Measurements from ENCODE around the gene BICD1.

The BICD1 gene

DNA sequence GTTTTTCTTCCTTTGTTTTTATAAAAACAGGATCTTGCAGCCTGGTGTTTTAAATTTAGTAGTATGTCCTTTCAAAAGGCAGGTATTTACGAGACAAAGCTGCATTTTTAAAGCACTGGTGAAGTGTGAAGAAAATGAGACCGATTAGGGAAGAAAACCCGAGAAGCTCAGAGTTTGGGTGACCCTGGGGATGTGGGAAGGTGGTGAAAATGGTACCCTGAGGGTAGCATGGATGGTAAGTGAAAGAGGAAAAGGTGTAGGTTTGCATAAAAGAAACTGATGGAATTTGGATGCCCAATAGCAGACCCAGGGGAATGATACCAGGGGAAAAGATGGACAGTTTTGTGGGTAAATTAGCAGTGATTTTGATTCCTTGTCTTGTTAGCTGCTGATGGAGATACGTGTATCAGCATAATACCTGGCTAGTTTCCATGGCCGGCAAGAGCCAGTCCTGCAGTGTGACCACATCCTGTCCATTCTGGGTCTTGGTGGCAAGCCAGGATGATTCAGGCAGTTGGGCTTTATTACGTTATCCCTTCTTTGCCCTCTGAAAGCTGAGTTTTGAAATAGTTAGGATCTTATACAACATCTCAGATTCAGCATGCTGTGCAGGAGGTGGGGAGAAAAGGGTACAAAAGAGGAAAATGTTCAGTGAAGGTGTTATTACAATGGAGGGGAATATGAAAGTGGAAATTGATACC is 8.9 kb downstream of the BICD1 start:
- TF ChIP-seq GATA3 (IDR thresholded peaks at IDR 0.05; ENCODE audit: low read depth, low read length) (no peak), GATA2 (IDR thresholded peaks at IDR 0.05; ENCODE audit: low read depth, low read length) (no peak)

DNA sequence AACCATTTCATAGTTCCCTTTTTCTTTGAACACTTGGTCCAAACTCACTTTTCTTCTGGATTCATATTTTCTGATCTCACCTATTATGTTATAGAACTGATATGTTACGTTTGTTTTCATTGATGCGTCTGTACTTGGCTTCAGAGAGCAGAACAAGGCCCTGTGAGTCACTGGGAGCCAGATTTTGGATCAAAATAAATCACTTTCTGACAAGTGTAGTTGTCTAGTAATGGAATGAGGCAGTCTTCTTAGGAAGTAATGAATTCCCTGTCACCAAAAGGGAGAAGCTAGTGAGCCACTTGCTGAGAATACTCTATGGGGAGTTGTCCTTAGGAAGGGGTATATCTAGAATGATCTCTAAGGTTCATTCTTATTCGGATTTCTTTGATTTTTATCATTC is 10.2 kb downstream of the BICD1 start:
- TF ChIP-seq GATA2 (IDR thresholded peaks at IDR 0.05; ENCODE audit: low read depth, low read length): no peak
- no peak for TF ChIP-seq GATA3 (IDR thresholded peaks at IDR 0.05; ENCODE audit: low read depth, low read length)

DNA sequence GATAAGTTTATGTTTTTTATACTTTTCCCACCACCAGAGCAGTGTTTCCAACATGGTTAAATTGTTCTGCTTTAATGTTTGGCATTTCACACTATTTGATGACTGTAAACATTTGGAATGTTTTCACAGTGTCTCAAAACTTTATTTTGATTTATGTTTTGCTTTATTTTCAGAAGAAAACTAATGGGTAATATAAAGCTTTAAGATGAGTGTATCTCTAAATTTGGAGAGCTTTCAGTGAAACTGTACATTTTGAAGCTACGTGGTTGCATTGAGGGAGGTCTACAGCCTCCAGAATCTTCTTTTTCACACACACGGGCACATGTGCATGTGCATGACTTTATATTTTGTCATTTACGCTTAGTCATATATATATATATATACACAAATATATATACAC is 10.7 kb downstream of the BICD1 start:
- no peak for TF ChIP-seq GATA2 (IDR thresholded peaks at IDR 0.05; ENCODE audit: low read depth, low read length)
- TF ChIP-seq GATA3 (IDR thresholded peaks at IDR 0.05; ENCODE audit: low read depth, low read length): no peak

DNA sequence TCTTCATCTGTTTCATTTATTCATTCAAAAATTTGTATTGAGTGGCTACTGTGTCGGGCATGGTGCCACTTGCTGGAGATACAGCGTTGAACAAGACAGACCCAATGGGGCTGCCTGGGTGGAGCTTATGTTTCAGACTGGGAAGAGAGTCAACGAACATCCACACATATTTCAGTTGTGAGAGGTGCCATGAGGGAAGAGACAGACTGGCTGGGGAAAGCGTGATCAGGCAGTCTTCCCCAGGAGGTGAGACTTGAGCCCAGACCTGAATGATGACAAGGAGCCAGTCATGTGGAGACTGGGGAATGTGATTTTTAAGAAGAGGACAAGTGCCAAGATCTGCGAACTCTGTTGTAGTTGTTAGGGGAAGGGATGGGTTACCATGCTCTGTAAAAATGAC is 12.2 kb downstream of the BICD1 start:
- TF ChIP-seq GATA3 (IDR thresholded peaks at IDR 0.05; ENCODE audit: low read depth, low read length): no peak
- TF ChIP-seq GATA2 (IDR thresholded peaks at IDR 0.05; ENCODE audit: low read depth, low read length): no peak

DNA sequence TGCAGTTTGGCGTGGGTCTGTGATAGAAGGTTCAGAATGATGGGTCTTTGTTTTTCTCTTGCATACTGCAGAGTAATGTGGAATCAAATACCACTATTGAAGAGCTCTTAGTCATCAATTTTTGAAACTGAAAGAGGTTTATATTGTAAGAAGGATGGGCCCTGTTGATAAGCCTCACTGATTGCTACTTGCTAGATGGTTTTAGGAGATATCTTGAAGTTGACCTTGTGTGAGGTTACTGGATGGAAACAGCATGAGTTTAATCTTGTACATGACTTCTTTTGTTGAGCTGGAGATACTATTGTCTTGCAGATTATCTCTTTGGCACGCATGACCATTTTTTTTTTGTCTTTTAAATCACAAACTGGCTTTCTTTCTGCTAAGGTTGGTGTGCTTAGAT is 13.8 kb downstream of the BICD1 start:
- TF ChIP-seq GATA2 (IDR thresholded peaks at IDR 0.05; ENCODE audit: low read depth, low read length) (no peak), GATA3 (IDR thresholded peaks at IDR 0.05; ENCODE audit: low read depth, low read length) (no peak)

DNA sequence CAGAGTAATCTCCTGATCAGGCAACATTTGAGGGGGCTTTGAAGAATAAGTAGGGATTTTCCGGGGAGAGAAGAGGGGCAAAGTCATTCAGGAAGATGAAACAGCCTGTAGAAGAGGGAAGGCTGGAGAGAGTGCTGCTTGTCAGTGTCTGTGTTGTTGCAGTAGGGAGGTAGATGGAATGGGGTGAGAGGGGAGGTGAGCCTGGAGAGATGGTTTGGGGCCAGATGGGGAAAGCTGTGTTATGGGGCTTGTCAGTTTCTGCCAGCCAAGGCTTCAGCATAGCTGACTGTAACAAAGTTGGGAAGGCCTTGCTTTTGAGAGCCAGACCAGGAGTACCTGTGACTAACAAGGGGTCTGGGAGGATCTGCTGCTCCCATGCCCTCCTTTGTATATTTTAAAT is 18.0 kb downstream of the BICD1 start:
- TF ChIP-seq GATA3 (IDR thresholded peaks at IDR 0.05; ENCODE audit: low read depth, low read length): no peak
- TF ChIP-seq GATA2 (IDR thresholded peaks at IDR 0.05; ENCODE audit: low read depth, low read length): no peak

DNA sequence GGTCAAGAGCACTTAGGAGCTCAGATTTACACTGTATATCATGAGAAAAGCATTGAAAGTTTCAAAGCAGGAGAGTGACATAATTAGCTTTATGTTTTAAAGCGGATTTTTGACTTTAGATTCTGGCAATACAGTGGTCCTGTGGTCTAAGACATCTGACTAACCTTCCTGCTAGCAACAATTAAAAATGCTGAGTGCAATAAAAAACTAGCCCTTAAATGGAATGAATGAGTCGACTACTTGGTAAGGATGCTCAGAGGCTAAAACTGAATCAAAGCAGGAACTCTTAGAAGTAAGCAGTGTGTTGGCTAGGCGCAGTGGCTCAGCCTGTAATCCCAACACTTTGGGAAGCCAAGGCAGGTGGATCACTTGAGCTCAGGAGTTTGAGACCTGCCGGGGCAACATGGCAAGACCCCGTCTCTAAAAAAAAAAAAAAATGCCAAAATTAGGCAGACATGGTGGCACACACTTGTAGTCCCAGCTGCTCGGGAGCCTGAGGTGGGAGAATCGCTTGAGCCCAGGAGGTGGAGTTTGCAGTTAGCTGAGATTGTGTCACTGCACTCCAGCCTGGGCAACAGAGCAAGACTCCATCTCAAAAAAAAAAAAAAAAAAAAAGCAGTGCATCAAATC is 18.9 kb downstream of the BICD1 start:
- TF ChIP-seq GATA3 (IDR thresholded peaks at IDR 0.05; ENCODE audit: low read depth, low read length): no peak
- no peak for TF ChIP-seq GATA2 (IDR thresholded peaks at IDR 0.05; ENCODE audit: low read depth, low read length)

DNA sequence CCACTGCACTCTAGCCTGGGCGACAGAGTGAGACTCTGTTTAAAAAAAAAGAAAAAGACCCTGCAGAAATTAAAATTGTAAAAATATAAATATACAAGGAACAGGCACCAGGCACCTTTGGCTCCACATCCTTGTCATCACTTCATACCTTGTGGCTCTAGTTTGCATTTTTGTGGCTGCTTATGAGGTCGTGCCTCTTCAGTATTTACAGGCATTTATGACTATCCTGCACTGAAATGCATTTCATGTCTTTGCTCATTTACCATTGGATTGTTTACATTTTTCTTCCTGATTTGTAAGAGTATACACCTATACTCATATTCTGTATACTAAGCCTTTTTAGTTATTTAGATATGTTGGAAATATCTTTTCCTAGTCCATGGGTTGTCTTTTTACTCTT is 20.1 kb downstream of the BICD1 start:
- TF ChIP-seq GATA3 (IDR thresholded peaks at IDR 0.05; ENCODE audit: low read depth, low read length) (no peak), GATA2 (IDR thresholded peaks at IDR 0.05; ENCODE audit: low read depth, low read length) (no peak)

DNA sequence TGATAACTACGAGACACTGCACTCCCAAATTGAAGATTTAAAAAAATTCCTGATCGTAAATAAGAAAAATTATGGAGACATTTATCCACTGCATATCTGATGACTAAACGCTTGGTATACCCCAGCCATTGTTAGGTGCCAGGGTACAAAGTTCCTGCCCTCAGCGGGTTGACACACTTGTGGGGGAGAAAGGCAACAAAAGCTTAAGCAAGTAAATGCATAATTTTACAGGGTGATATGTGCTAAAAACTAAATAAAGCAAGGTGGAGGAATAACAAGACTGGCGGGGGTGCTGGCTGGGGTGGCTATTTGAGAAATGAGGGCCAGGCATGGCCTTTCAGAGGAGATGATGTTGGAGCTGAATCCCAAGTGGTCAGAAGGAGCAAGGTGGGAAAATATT is 25.0 kb downstream of the BICD1 start:
- TF ChIP-seq GATA2 (IDR thresholded peaks at IDR 0.05; ENCODE audit: low read depth, low read length): no peak
- no peak for TF ChIP-seq GATA3 (IDR thresholded peaks at IDR 0.05; ENCODE audit: low read depth, low read length)

DNA sequence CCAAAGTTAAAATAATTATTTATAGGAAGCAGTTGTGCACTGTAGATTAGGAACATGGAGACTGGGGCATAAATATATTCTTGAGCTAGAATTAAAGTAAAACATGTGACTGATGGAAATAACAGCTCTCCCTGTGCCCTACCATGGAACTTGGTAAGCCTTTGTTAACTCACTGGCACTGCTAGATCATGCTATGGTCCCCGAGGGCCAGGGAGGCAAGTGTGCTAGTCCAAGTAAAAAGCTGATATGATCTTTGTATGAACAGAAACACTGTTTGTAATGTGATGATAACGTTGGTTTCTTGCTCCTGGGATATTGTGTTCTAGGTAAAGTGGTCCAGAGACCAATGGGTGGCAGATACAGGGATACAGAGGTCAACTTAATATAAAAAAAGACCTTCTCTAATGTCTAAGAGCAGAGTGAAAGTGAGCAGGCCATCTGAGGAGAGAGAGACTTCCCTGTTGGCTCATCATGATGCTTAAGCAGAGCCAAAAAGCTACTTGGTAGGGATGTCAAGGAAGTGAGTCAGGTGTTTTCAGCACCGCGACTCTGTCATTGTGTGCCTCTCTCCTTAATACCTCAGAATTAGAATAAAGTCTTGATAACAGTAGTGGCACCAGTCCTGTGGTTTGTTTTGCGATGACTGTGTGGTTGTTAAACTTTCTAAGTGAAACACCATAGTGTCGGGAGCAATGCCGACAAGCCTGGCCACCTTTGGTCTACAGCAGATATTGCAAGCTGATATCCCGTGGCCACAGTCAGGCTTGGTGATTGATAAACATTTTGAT is 27.6 kb downstream of the BICD1 start:
- TF ChIP-seq GATA3 (IDR thresholded peaks at IDR 0.05; ENCODE audit: low read depth, low read length) (no peak), GATA2 (IDR thresholded peaks at IDR 0.05; ENCODE audit: low read depth, low read length) (0 out of 2 replicates have a peak, but pooled peaks have one; percentile 16)

DNA sequence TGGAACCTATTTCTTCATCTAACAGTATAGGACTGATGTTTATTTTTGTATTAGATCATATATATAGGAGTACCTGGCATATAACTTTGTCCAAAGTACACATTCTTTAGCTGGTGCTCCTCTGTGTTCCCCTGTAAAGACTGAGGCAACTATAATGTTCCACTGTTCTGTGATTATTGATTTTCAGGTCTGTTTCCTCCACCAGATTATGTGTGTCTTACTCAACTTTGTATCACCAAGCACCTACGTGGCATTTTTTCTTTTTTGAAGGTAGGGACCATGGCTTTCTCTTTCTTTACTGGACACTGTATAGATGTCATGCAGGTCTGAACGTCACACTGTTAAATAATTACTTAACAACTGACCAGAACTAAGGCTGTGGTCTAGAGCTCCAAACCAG is 29.3 kb downstream of the BICD1 start:
- TF ChIP-seq GATA2 (IDR thresholded peaks at IDR 0.05; ENCODE audit: low read depth, low read length): no peak
- no peak for TF ChIP-seq GATA3 (IDR thresholded peaks at IDR 0.05; ENCODE audit: low read depth, low read length)

DNA sequence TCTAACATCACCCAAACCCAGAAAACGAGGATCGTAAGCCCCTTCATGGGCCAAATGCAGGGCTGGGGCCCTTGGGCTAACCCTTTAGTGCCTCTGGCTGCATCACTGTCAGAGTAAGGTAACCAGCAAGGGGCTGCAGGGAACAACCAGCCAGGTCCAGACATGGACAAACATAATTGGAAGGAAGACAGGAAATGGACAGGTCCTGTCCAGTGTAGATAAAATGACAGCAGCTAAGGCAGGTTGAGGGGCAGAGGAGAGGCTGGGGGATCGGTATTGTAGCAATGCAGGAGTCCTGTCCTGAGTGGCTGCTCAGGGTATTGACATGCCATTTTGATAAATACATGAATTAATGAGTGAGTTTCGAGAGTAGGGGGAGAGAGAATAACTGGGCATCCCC is 29.8 kb downstream of the BICD1 start:
- TF ChIP-seq GATA3 (IDR thresholded peaks at IDR 0.05; ENCODE audit: low read depth, low read length): no peak
- no peak for TF ChIP-seq GATA2 (IDR thresholded peaks at IDR 0.05; ENCODE audit: low read depth, low read length)

DNA sequence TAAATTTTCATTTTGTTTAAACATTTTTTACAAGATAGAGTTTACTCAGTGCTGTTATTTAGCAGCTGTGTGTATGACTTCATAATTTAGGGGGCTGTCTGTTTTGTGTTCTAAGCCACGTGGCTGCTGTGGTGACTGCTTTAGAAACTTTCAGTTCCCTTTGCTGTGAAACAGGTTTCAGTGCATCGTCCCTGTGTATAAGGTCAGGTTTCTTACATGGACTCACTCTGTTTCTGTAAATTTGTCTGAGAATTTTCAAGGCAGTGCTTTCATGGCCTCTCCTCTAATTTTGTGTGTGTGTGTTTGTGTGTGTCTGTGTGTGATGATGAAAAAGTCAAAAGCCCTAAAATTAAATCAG is 32.4 kb downstream of the BICD1 start:
- TF ChIP-seq GATA2 (IDR thresholded peaks at IDR 0.05; ENCODE audit: low read depth, low read length) (no peak), GATA3 (IDR thresholded peaks at IDR 0.05; ENCODE audit: low read depth, low read length) (no peak)

DNA sequence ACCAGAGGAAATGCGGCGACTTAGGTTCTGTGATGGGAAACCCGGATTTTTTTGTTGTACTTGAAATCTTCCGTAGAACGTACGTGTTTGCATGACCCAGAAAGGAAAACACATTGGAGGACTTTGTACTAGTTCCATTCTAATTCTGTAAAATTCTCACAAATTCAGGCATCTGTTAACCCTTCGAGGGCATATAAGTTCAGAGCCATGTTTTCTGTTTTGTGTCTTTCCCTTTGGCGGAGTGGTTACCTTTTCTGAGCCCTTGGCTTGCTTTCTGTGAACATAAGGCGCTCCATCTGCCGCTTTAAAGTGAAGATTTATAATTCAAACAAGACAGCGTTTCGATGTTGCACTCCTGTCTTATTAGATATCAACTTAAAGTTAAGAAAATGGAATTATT is 34.2 kb downstream of the BICD1 start:
- TF ChIP-seq GATA2 (IDR thresholded peaks at IDR 0.05; ENCODE audit: low read depth, low read length): no peak
- no peak for TF ChIP-seq GATA3 (IDR thresholded peaks at IDR 0.05; ENCODE audit: low read depth, low read length)

DNA sequence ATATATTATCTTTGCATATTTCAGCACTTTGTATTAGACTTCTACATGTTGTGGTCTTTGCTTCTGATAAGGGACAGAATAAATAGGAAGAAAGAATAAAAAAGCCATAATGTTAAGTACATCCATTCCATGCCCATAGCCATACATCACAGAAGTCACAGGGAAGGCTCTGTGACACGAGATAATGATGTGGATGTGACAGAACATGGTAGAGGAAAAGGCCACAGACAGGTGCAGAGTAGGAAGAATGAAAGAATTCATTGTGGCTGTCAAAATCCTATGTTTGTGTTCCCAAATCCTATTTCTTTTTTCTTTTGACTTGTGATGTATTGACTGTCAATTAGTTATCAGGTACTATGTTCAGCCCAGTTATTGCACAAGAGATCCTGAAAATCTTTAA is 38.4 kb downstream of the BICD1 start:
- TF ChIP-seq GATA2 (IDR thresholded peaks at IDR 0.05; ENCODE audit: low read depth, low read length): no peak
- TF ChIP-seq GATA3 (IDR thresholded peaks at IDR 0.05; ENCODE audit: low read depth, low read length): no peak
